Activated gamma-delta T cell treated with anti-CD3 and anti-CD28 coated beads, Interleukin-2, amount 50 U/mL, for 16 hours (primary cell): ENCODE results near the gene RYR1.
A peak's percentile ranks its signal among the peaks of the same experiment; 100 is the strongest.
"Not testable (repeated sequence)": the region's sequence is repeated elsewhere in the genome, so short reads cannot be mapped to it uniquely, and the experiment has no call there.

Experiments used
- DNase-seq: peaks from one replicate; pipeline ENCODE4 v3.0.0-alpha.2; 2020; ENCODE audit warnings: low read depth

The RYR1 gene

DNA sequence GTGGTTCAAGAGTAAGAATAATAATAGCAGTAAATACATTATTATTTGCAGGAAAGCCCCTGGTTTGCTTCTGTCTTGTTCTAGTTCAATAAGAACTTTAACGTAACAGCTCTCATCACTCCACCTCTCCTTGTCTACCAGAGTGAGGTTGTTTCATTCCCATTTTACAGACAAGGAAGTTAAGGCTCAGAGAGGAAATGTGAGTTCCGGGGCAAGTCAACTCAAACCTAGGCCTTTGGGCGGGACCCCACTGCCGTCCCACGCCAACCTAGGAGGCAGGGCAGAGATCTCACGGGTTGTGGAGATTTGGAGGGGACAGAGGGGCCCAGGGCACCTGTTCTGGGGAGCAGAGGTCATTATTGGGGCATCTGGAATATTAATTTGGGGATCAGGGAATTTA lies 182.8 kb downstream of the RYR1 start:
- DNase-seq, result no peak

DNA sequence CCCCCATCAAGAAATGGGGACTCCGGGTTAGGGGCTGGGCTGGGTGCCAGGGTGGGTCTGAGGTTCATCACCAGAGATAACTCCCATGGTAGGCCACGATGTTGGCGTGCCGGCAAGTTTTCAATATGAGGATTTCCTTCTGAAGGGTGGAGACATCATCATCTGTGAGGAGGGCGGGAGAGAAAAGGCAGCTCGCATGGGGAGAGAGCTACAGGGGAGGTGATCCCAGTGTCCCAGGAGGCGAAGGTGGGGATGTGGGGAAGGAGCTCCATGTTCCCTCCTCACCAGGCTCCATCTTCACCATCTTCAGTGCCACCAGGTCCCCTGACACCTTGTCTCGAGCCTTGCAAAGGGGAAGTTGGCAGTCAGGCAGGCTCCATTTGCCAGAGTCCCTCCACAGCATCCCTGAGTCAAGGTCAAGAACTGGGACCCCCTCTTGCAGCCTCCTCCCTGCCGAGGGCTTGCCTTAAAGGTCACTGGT lies 183.8 kb downstream of the RYR1 start:
- DNase-seq, result no peak

DNA sequence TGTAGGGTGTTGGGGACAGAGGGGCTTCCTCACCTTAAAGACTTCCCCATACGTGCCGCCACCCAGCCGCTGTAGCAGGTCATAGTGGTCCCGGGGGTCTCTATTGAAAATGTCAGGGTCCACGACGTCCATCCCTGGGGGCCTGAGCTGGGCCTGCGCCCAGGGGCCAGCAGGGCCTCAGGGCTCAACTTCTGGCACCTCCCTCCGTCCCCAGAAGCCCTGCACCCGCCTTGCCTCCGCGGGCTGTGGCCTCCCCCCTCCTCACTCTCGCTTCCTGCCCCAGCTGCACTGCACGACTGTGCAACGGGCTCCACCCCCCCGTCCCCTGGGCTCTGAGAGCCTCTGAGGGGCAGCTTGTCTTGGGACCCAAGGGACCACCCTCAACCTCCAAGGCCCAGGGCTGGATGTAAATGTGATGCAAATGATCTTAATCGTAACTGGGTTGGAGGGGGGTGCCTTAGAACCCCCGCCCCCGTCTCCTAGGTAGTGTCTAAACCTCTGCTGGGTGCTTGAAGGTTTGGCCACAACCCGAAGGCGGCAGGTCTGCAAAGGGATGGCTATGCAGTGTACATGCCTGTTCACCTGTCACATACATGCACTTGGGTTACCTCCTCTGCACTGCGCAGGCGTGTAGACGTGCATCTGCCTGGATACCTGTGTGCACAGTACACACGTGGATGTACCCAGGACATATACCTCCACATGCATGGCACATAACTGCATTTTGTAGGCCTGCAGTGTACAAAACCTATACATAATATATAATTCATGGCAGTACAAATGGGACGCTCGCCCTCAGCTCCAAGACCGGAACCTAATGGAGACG lies 184.5 kb downstream of the RYR1 start, which contains the start of gene MAP4K1:
MAP4K1 (minus strand) TSS at position 190 of the 826 bp plus-strand sequence; CDS start at position 132, 58 bp downstream.
- DNase-seq, result peak; percentile 48

DNA sequence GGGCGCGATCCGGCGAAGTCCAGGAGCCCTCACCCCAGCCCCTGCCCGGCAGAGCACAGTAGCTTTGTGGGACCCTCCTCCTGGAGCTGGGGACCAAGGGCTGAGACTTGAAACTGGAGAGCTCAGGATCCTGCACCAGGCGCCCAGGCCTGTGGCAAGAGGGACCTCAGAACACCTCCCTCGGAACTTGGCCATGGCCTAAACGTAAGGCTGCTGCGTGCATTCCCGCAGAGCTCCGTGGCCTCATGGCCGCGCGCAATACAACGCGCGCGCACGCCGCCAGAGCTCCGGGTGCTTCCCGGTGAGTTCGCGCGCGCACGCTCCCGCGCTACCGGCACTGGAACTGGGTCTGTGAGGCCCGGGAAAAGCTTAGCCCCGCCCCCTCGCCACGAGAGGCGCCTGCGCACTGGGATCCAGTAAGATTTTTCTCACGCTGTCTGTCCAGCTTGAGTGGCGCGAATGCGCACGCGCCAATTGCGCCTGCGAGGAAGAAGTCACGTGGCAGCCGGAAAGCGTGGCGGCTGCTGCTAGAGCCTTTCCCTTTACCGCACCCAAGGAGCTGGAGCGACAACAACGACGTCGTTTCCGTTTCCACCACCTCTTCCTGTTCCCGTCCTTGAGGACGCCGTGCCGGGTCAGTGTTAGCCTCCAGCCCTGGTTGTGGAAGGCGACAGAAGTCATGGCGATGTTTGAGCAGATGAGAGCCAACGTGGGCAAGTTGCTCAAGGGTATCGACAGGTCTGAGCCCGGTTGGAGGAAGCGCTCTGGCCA lies 185.3 kb downstream of the RYR1 start, which contains the start of gene EIF3K:
EIF3K (plus strand) TSS at position 599 of the 771 bp plus-strand sequence; CDS start at position 680, 81 bp downstream.
- DNase-seq, result peak; percentile 94

DNA sequence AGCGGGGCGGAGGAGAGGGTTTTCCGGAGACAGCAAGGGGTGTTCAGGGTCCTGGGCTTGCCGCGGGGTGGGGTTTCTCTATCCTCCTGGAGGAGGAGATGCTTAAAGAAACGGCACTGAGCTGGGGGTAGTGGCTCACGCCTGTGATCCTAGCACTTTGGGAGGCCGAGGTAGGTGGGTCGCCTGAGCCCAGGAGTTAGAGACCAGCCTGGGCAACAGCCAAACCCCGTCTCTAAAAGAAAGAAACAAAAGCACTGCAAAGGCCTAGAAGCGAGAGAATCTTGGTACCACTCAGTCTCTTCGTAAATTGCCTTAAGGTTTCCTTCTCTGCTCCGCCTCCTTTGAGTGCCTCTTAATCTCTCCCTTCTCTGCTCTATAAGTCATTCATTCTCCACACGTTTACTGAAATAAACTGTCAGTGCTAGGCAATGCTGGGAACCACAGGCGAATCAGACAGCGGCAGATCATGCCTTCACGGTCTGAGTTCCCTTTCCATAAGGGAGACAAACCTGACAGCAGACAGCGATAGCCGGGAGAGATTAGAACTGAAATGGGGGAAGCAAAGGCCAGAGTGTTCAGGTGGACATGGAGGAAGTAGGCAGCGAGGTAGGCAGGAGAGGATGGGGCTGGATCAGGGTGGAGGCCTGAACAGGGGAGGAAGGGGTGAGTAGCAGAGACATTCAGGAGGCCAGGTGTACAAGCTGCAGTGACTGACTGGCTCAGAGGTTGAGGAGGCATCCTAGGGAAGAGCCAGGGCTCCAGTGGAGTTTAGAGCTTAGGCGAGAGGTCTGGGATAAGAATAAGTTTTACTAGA lies 186.1 kb downstream of the RYR1 start:
- no peak for DNase-seq

DNA sequence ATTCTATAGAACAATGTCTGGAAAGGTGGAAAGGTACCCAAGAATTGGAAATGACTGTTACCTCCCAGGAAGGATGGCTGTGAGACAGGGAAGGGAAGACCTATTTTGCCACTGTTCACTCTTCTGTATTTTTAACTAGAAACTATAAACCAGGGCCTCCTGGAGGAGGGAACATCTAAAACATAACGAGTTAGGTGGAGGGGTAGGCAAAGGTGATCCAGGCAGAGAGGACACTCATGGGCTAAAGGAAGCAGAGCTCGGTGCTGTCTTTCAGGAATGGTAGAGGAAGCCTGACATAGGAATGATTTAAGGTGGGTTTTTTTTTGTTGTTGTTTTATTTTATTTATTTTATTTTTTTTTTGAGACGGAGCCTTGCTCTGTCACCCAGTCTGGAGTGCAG lies 191.3 kb downstream of the RYR1 start:
- DNase-seq, result no peak

DNA sequence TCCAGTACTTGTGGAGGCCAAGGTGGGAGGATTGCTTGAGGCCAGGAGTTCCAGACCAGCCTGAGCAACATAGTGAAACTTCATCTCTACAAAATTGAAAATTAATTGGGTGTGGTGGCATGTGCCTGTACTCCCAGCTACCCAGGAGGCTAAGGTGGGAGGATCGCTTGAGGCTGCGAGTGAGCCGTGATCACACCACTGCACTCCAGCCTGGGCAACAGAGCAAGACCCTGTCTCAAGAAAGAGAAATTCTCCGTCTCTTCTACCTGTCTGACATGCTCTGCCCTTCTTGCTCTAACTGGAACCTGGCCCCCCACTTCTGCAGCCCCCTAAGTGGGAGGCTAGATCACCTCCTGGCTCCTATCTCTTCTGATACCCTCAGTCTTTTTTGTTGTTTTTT lies 192.9 kb downstream of the RYR1 start:
- DNase-seq, result no peak

DNA sequence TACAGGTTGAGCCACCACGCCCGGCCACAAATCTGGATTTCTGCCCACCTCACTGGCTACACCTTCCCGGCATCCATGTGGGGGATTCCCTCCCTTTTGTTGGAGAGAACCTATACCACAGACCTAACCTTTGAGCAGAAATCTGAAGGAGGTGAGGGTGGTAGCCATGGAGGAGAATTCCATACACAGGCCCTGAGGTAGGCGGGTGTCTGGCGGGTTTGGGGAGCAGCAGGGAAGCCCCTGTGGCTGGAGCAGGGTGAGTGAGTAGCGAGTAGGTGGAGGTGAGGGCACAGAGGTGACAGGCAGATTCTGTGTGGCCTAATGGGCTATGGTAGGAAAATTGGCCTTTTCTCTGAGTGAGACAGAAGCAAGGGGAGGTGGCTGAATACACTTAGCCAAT lies 196.1 kb downstream of the RYR1 start:
- no peak for DNase-seq

DNA sequence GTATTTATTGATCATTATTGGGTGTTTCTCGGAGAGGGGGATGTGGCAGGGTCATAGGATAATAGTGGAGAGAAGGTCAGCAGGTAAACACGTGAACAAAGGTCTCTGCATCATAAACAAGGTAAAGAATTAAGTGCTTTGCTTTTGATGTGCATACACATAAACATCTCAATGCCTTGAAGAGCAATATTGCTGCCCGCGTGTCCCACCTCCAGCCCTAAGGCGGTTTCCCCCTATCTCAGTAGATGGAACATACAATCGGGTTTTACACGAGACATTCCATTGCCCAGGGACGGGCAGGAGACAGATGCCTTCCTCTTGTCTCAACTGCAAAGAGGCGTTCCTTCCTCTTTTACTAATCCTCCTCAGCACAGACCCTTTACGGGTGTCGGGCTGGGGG lies 197.8 kb downstream of the RYR1 start:
- not testable (repeated sequence) for DNase-seq

DNA sequence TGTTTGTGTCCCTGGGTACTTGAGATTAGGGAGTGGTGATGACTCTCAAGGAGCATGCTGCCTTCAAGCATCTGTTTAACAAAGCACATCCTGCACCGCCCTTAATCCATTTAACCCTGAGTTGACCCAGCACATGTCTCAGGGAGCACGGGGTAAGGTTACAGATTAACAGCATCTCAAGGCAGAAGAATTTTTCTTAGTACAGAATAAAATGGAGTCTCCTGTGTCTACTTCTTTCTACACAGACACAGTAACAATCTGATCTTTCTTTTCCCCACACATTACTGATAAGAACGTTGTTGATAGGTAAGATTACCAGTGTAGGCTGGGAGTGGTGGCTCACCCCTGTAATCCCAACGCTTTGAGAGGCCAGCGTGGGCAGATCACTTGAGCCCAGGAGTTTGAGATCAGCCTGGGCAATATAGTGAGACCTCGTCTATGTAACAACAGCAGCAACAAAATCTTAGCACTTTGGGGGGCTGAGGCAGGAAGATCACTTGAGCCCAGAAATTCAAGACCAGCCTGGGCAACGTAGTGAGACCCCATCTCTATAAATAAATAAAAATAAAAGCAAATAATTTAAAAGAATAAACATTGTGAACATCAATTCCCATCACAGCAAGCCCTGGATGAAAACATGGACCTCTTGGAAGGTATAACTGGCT lies 198.5 kb downstream of the RYR1 start:
- not testable (repeated sequence) for DNase-seq

DNA sequence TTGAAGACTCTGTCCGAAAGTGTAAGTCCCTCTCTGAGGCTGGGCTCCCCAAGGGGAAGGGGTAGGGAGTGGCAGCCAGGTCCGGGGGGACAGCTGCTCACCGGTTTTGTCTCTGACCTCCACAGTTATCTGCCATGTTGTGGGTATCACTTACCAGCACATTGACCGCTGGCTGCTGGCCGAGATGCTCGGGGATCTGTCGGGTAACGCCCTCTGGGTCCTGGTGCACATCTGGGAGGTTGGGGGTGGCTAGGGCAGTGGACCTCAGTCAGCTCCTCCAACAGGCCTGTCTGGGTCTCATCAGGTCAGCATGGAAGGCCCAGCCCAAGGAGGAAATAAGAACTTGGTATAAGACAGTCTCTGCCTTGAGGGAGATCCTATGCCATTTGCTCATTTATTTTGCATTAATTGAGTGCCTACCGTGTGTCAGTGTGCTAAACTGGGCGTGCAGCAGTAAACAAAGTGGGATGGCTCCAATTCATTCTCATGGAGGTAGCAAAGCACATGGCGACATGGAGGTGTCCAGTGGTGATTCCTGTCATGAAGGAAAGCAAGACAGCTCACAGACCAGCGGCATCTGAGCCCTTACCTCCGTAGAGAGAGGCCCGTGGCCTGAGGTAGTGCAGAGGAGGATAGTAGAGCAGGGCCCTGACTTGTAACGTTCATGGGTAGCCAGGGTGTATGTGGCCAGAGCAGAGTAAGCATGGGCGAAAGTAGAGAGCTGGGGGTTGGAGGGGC lies 199.2 kb downstream of the RYR1 start:
- DNase-seq, result no peak

DNA sequence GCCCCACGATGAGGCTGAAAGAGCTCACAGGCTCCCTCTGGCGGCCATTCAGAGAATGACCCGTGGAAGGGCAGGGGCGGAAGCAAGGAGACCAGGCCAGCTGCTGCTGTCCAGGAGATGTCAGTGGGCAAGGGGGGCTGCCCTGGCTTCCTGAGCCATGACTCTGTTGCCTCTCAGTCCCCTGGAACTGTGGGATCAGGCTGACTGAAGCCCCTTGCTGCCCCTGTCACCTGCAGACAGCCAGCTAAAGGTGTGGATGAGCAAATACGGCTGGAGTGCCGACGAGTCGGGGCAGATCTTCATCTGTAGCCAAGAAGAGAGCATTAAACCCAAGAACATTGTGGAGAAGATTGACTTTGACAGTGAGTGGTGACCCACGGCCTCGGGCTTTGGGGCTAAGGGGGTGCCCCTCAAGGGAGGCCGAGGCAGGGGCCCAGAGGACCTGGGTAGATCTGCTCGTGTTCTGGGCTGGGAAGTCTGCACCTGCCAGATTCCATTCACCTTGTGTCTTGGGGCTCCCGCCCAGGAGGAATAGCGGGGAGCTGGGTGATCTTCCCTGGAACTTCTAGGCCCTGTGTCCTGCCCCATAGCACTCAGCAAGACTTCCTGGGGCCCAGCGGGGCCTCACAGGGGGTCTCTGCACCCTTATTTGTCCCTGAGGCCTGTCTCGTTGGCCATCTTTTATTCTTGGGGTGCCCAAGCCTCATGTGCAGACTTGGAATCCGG lies 201.4 kb downstream of the RYR1 start:
- peak; percentile 57 for DNase-seq

DNA sequence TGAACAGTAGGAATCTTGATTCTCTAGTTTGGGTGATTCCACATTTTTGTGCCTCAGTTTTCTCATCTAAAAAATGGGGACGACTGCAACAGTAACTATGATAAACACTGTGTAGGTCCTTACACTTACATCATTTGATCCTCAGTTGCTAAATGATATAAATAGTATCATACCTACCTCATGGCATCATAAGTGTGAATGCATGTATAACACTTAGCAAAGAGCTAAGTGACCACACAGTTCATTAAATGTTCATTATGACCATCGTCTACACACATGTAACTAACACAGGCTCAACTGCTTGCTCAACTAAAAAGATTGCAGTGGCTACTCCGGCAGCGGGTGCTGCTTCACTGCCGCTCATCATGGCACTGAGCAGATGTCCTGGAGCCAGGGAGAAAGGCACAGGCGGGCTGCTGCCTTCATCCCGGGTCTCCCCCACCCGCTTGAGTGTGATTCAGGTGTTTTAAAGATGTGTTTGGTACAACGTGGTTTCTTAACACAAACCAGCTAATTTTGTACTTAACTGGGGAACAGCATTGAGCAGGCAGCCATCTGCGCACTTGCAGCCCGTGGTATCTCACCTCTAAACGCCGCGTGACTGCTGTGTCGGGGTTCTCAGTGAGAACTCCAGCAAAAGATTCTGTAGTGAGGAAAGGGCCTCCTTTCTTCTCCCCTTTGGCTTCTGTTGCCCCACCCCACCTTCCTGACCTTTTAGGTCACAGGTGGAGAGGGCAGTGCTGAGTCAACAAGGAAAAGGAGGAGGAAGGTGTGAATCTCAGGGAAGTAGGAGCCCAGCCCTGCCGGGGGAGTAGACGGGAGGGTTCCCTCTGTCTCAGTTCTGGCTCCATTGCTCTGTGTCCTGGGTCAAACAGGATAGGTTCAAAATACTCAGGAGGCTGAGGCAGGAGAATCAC lies 202.2 kb downstream of the RYR1 start:
- no peak for DNase-seq
